ENCODE results near the gene KCTD16.

GRCh38 chr5:144206141-144206540 is 35.5 kb downstream of the KCTD16 start:
- TF ChIP-seq CTCF (IDR thresholded peaks at IDR 0.05), result no peak
- no peak for TF ChIP-seq POLR2AphosphoS5 (IDR thresholded peaks at IDR 0.05; ENCODE audit: low read depth, low read length)
- TF ChIP-seq SIN3A (IDR thresholded peaks at IDR 0.05; ENCODE audit: borderline replicate concordance, insufficient read depth, low read depth, low read length), result no peak
- TF ChIP-seq REST (IDR thresholded peaks at IDR 0.05; ENCODE audit: insufficient read depth in 1 of 2, low read depth in 2 of 2, low read length in 1 of 2), result no peak

All from Panc1 (cell line).